Measurements from ENCODE around the gene PALLD. TPM values are rescaled to one million over a fixed set of nuclear protein-coding genes. Genes with fewer than 3 reads are reported as not detected.
A peak's percentile ranks its signal among the peaks of the same experiment; 100 is the strongest.

Gene PALLD
- total and polyA plus RNA-seq, 12 donors = 169 to 1,537 (median 667) TPM

DNA sequence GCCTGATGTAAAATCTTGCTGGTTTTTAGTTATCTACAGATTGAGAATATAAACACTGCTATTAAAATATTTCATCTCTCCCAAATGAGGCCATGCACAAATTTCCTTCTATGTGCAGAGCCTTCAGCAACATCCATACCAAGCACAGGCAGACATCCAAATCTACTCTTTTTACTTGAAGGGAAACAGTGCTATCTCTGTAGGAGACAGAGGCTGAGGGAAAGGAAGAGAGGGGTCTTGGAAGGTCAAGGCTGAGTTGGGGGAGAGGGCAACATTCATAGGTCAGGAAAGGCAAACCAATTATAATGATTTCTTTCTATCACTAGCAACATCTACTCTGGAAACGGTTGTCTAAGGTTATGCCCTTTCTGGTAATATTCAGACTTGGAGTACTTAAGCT is 273.0 kb downstream of the PALLD start:
- peaks cover 0 to 10% (median 0%) of the 10 kb centered on the region in 9 donors for H3K36me3 ChIP-seq
- peaks cover 19 to 76% (median 54%) of the 10 kb centered on the region in 9 donors for H3K4me1 ChIP-seq
- H3K4me3 ChIP-seq = no peak overlapping the region
- intact Hi-C loops (cut with DNase I) = no loop called here
- TF ChIP-seq CTCF (IDR thresholded peaks at IDR 0.05) = no peak
- peak overlapping the region in 7 of 10 donors; percentile 5 to 86 (median 36) for H3K27ac ChIP-seq
- H3K9me3 ChIP-seq = no peaks in the 10 kb centered on the region
- H3K27me3 ChIP-seq = no peaks in the 10 kb centered on the region
- DNase-seq (no peak), ATAC-seq (no peak)
- 21 to 25% methylated on average over 1 of the region's 1 CpG for WGBS, 2 donors

- peak overlapping the region in 1 of 10 donors; percentile 86 for H3K27ac ChIP-seq
- H3K27me3 ChIP-seq = no peaks in the 10 kb centered on the region
- intact Hi-C loops (cut with DNase I) = no loop called here
- peaks cover 0 to 10% (median 0%) of the 10 kb centered on the region in 9 donors for H3K36me3 ChIP-seq
- no peak for TF ChIP-seq CTCF (IDR thresholded peaks at IDR 0.05)
- ATAC-seq (no peak), DNase-seq (no peak)
- H3K4me3 ChIP-seq = no peak overlapping the region
- H3K9me3 ChIP-seq = peaks cover 0 to 13% (median 5%) of the 10 kb centered on the region in 11 donors
- 77 to 86% methylated on average over 2 of the region's 2 CpGs for WGBS, 2 donors
- peaks cover 13 to 61% (median 39%) of the 10 kb centered on the region in 9 donors for H3K4me1 ChIP-seq
These were observed 274.4 kb downstream of the PALLD start for GRCh38 chr4:168771251-168771650.

- 24 to 32% methylated on average over 12 of the region's 12 CpGs for WGBS, 2 donors
- DNase-seq = peak in 1 of 2 donors; percentile 25
- Histone ChIP-seq H3K9me3 (peaks cover 0 to 20% (median 8%) of the 10 kb centered on the region in 11 donors), H3K27ac (peak overlapping the region in 5 of 10 donors; percentile 18 to 74 (median 37)), H3K4me3 (peak overlapping the region in 1 of 10 donors; percentile 2), H3K36me3 (peaks cover 0 to 4% (median 0%) of the 10 kb centered on the region in 9 donors), H3K4me1 (peaks cover 6 to 57% (median 33%) of the 10 kb centered on the region in 9 donors), H3K27me3 (no peaks in the 10 kb centered on the region)
- intact Hi-C loops (cut with DNase I) = no loop called here
- no peak for TF ChIP-seq CTCF (IDR thresholded peaks at IDR 0.05)
- peak in 7 of 8 donors; percentile 23 to 73 (median 66) for ATAC-seq
These were observed 276.7 kb downstream of the PALLD start for GRCh38 chr4:168773388-168774195.

- H3K9me3 ChIP-seq = peaks cover 0 to 20% (median 8%) of the 10 kb centered on the region in 11 donors
- TF ChIP-seq CTCF (IDR thresholded peaks at IDR 0.05) = no peak
- intact Hi-C loops (cut with DNase I) = no loop called here
- H3K27ac ChIP-seq = no peak overlapping the region
- peaks cover 0 to 41% (median 13%) of the 10 kb centered on the region in 9 donors for H3K4me1 ChIP-seq
- DNase-seq (no peak), ATAC-seq (no peak)
- H3K27me3 ChIP-seq = no peaks in the 10 kb centered on the region
- no peak overlapping the region for H3K4me3 ChIP-seq
- no peaks in the 10 kb centered on the region for H3K36me3 ChIP-seq
These were observed 279.5 kb downstream of the PALLD start for GRCh38 chr4:168776382-168776781.
